NCI-H1436 treated with DMSO at 0.1 percent for 48 hours (cell line): ENCODE data around the gene ULK2.
"Not testable (repeated sequence)": the region's sequence is repeated elsewhere in the genome, so short reads cannot be mapped to it uniquely, and the experiment has no call there.

Source experiments
- DNase-seq: peaks from one replicate; lab custom pipeline; 2025; lab: John Stamatoyannopoulos, UW

Gene ULK2

GRCh38 chr17:19867329-19868078 is at the start of gene ULK2:
ULK2 (minus strand) TSS chr17:19867936; CDS start chr17:19867417, 519 bp downstream.
- no peak for DNase-seq

- DNase-seq = no peak
Measured at GRCh38 chr17:19915245-19915978, 47.7 kb upstream of the ULK2 start.

GRCh38 chr17:19911033-19911432 is 43.3 kb upstream of the ULK2 start:
- DNase-seq = no peak

GRCh38 chr17:19909139-19909538 is 41.4 kb upstream of the ULK2 start:
- no peak for DNase-seq

- DNase-seq = peak; percentile 23
Measured at GRCh38 chr17:19905502-19905901, 37.8 kb upstream of the ULK2 start.

GRCh38 chr17:19904924-19905323 is 37.2 kb upstream of the ULK2 start:
- no peak for DNase-seq

- no peak for DNase-seq
Measured at GRCh38 chr17:19904412-19904811, 36.7 kb upstream of the ULK2 start.

- DNase-seq = no peak
Measured at GRCh38 chr17:19900809-19901208, 33.1 kb upstream of the ULK2 start.

- DNase-seq = no peak
Measured at GRCh38 chr17:19897903-19898302, 30.2 kb upstream of the ULK2 start.

GRCh38 chr17:19897090-19897837 is 29.5 kb upstream of the ULK2 start:
- DNase-seq = no peak

GRCh38 chr17:19896679-19897078 is 28.9 kb upstream of the ULK2 start:
- no peak for DNase-seq

- not testable (repeated sequence) for DNase-seq
Measured at GRCh38 chr17:19890554-19890953, 22.8 kb upstream of the ULK2 start.

GRCh38 chr17:19890001-19890400 is 22.3 kb upstream of the ULK2 start:
- DNase-seq = not testable (repeated sequence)

GRCh38 chr17:19886116-19886515 is 18.4 kb upstream of the ULK2 start:
- no peak for DNase-seq

GRCh38 chr17:19883537-19884215 is 15.9 kb upstream of the ULK2 start:
- no peak for DNase-seq

GRCh38 chr17:19880393-19880792 is 12.7 kb upstream of the ULK2 start:
- DNase-seq = no peak

GRCh38 chr17:19877364-19877945 is 9.7 kb upstream of the ULK2 start:
- no peak for DNase-seq

- no peak for DNase-seq
Measured at GRCh38 chr17:19876529-19877161, 8.9 kb upstream of the ULK2 start.

GRCh38 chr17:19874256-19874655 is 6.5 kb upstream of the ULK2 start:
- no peak for DNase-seq

GRCh38 chr17:19873346-19873745 is 5.6 kb upstream of the ULK2 start:
- no peak for DNase-seq

GRCh38 chr17:19868079-19868395 is 301 bp upstream of the ULK2 start:
- no peak for DNase-seq

GRCh38 chr17:19867079-19867328 is 732 bp downstream of the ULK2 start:
- DNase-seq = peak; percentile 31
